HG03039 (cell line): Measurements from ENCODE around the gene IKZF1.

Source experiments
- ATAC-seq: cut with Tn5 transposase; IDR thresholded peaks from one replicate; pipeline ENCODE4 v1.9.1; 2021; ENCODE audit warnings: mild to moderate bottlenecking, moderate library complexity; ENCODE audit not compliant: unreplicated experiment

The IKZF1 gene

DNA sequence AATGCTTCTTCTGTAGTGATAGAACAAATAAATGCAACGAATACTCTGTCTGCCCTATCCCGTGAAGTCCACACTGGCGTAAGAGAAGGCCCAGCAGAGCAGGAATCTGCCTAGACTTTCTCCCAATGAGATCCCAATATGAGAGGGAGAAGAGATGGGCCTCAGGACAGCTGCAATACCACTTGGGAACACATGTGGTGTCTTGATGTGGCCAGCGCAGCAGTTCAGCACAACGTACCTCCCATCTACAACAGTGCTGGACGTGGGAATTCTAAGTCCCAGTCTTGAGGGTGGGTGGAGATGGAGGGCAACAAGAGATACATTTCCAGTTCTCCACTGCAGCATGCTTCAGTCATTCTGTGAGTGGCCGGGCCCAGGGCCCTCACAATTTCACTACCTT, 99.9 kb downstream of the IKZF1 start:
- ATAC-seq = no peak

DNA sequence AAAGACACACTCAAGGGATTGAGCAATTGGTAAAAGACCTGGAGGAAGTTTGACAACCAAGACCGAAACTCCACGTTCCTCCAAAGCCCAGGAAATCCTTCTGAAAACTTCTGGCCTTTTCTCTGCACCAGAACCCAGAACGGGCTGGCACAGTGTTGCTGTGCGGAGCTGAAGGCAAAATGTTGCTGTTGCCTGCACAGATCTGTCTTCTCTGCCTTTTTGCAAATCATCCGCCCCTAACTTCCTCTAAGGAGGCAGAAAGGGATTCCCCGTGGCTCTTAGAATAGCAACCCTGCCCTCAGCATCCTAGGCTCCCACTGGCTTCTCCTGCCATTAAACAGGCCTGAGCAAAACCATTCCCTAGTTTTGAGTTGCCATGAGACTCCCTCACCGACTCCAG, 100.7 kb downstream of the IKZF1 start:
- ATAC-seq = peak; percentile 34

GRCh38 chr7:50406935-50407334, 102.4 kb downstream of the IKZF1 start:
- ATAC-seq = no peak

DNA sequence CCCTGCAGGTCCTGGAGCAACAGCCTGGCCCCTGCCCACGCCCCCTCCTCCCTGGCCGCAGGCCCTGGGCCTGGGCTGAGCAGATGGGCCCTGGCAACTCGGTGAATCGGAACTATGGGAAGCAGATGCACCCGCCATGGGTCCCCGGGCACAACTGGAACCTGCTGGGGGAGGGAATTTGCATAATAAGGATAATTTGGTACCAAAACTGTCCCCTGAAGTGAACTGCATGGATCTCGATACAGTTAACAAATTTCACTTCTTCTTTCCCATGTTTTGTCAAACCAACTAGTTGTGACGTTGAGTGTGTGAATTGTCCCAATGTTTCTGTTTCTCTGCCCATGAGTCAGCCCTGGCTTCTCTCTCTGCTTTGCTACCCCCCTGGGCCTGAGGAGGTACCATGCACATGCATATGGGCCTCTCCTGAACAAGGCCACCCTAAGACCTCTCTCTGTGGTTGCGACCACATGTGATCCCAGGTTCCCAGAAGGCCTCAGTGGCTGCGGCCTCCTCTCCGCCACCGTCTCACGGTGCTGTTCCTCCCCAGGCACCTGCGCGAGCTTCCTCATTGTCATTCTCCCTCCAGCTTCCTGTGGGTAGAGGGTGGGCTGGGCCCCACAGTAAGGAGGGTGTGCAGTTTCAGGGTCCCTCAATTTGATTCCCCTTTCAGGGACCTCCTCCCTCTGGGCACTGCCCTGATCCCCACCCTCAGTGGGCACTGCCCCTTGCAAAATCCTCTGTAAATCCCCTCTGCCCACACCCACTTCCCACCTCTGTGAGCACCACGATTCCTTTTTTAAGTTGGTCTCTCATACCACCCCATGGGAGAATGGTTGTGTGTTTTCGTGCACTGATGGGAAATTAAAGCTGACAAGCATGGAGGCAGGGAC, 105.6 kb downstream of the IKZF1 start:
- peak; percentile 52 for ATAC-seq

GRCh38 chr7:50411332-50411731, 106.8 kb downstream of the IKZF1 start:
- ATAC-seq = no peak

DNA sequence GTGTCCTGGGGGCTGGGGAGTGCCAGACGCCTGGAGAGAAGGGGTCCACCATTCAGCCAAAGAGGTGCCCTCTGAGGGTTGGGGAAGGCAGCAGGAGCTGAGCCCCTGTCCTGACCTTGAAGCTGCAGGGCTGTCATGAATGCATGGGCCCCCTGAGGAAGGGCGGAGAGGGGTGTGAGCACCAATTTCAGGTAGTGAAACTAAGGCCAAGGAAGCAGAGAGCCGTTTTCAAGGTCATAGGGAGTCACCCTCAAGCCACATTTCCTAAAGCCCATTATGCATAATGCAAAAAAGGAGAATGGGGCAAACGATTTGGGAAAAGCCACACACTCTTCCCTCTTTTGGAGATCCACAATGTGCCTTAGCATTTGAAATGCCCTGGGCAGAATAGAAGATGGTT, 108.5 kb downstream of the IKZF1 start:
- ATAC-seq = no peak

DNA sequence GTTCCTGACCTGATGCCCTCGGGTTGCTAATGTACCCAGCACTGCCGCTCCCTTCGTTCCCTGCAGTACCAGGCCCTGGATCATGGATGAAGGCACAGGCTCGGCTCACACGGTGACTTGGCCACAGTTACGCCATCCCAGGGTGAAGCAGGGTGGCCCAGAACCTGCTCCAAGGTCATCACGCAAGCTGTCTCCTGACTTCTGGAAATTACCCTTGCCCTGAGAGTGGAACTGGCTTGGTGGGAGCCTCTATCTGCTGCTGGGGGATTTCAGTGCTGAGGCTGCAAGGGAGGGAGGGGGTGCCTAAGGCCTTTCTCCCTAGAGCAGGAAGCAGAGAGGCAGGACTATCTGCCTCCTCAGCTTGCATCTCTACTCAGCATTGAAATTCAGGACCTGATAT, 109.0 kb downstream of the IKZF1 start:
- no peak for ATAC-seq

GRCh38 chr7:50415844-50416364, 111.4 kb downstream of the IKZF1 start:
- no peak for ATAC-seq

DNA sequence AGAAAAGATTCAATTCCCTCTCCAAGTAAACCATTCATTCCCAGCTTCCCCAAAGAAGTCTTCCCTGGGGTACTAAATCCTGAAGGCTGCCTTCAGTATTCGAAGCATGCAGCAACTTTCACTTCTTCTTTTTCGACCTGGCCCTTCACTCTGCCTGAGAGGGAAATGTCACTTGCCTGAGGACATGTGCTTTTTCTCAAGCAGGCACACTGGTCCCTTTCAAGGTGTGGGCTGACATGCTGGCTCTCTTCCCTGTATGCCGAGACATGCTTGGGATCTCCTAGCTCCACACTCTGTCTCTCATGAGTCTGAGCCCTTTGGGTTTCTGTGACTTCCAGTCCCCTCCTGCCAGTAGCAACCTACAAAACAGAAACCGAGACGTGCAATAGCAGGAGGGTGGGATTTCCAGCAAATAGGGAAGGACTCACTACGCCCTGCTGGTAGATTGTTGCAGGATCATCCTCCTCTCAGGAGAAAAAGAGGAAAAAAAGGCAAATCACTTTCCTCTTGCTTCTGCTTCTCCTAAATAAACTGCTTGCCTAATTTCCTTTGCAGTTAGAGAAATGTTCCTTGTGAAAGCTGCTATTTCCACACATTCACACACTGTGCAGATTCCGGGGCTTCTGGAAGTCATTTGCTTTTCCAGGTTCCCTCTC, 112.1 kb downstream of the IKZF1 start:
- ATAC-seq = peak; percentile 75

DNA sequence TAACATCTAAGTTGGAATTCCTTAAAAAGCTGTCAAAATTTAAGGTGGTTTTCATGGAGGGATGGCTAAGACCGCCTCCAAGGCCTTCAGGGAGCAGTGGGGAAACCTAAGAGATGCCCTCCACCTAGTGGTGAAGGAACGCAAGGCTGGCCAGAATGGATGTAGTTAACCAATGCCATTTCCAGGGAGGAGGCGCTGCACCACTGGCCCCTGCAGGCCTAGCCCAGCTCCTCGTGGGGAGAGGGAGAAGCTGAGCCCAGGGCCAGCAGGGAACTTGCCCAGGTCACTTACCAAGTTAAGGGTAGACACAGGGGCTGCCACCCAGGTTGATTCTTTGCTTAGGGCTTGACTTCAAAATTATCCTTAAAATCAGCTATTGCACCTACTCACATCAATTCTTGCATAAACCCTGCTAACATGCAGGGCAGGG, 113.6 kb downstream of the IKZF1 start:
- ATAC-seq = peak; percentile 86

DNA sequence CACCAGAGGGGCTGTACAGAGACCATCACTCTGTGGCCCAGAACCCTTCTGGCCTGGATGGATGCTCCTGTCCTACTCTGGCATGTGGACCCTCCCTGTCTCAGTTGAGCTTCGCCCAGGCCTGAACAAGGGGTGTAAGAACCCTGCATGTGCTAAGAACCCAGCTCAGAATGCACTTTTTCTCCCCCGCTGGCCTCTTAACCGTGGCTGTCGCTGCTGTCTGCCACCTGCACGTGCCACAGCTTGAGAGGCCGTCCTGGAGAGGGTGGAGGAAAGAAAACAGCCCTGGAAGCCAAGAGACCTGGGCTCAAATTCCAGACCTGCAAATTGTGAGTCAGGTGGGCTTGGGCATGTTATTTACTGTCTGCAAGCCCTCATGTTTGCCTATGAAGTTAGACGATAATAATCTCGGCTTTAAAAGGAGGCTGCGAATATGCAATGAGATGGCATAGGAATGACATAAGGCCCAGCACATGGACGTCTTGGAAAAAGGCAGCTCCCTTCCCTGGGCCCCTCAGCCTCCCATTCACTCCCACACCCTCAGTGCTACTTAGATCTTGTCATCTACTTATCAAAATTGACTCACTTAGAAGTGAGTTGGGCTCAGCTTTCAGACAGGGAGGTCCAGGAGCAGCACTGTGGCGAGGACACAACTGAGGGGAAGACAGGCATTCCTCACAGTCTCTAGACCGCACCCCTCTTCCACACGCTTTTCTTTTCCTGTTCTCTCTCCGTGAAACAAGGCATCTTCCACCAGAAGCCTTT, 114.2 kb downstream of the IKZF1 start:
- no peak for ATAC-seq

- no peak for ATAC-seq
Measured at GRCh38 chr7:50421043-50421442, 116.5 kb downstream of the IKZF1 start.

DNA sequence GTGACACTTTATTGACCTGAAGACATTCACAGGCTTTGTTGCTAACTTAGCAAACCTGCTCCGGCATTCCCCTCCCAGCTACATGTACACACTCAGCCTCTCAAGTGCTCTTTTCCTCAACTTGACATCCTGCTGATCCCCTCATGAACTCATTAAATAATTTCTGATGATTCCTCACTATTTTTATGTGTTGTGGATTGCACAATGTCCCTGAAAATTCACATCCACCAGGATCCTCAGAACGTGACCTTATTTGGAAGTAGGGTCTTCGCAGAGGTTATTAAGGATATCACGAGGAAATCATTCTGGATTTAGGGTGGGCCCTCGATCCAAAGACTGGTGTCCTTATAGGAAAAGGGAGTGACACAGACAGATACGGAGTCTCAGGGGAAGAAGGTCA, 118.3 kb downstream of the IKZF1 start:
- no peak for ATAC-seq

DNA sequence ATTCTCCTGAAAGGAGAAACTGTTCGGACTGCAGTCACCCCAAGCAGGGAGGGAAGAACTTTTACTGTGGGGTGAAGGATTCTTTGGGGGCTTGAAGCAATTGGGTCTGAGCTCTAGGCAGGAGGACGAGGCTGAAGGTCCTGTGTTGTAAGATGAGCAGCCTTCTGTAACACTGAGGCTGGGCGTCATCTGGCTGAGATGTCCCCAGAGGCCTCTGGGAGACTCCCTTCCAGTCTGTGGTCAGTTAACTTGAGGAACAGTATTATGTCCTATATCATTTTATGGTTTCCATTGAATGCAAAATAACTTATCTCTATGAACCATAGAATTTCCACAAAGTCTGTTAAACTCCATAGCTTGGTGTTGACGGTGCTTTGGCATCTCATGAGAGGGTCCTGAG, 119.3 kb downstream of the IKZF1 start:
- ATAC-seq = no peak

GRCh38 chr7:50425318-50425717, 120.8 kb downstream of the IKZF1 start:
- no peak for ATAC-seq

DNA sequence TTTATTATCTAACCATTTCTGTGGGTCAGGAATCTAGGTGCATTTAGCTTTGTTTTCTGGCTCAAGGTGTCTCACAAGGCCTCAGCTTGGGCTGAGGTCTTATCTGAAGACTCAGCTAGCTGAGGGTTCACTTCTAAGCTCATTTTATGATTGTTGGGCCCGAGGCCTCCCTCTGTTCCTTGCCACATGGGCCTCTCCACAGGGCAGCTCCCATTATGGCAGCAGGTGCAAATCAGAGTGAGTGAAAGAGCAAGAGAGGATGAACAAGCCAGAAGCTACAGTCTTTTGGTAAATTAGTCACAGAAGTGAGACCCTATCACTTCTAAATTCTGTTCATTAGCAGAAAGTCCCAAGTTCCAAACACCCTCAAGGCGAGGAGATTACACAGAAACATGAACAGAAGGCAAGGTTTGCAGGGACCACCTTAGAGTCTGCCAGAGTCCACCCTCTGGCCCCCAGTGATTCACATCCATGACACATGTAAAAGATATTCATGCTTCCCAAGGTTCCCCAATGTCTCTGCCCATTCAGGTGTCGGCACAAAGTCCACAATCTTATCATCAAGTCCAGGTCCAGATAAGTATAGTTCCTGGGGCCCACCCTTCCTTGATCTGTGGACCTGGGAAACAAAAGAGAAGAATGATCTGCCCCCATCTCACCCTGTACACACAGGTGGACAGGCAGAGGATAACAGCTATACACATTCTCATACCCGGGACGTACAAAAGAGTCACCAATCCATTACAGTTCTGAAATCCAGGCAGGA, 121.9 kb downstream of the IKZF1 start:
- ATAC-seq = no peak

GRCh38 chr7:50427518-50427917, 123.0 kb downstream of the IKZF1 start:
- no peak for ATAC-seq

- no peak for ATAC-seq
Measured at GRCh38 chr7:50428911-50429310, 124.4 kb downstream of the IKZF1 start.

- no peak for ATAC-seq
Measured at GRCh38 chr7:50431316-50431715, 126.8 kb downstream of the IKZF1 start.

GRCh38 chr7:50431722-50432305, 127.3 kb downstream of the IKZF1 start:
- no peak for ATAC-seq
